Fibroblast of skin of left quadriceps (primary cell): ENCODE results near the gene HIC1.

Experiments used
- DNase-seq, 2 experiments: peaks; one replicate each; pipeline ENCODE4 v3.0.0-alpha.2; 2013; ENCODE audit warnings: low read depth in 2 of 2

The HIC1 gene

GRCh38 chr17:2102931-2103809 is 48.3 kb downstream of the HIC1 start:
- peak; percentile 76 to 79 for DNase-seq

GRCh38 chr17:2105663-2106062 is 50.8 kb downstream of the HIC1 start:
- DNase-seq, result no peak

GRCh38 chr17:2106308-2106955 is 51.5 kb downstream of the HIC1 start:
- no peak for DNase-seq

- DNase-seq, result no peak
These were observed 52.1 kb downstream of the HIC1 start for GRCh38 chr17:2107050-2107449.

GRCh38 chr17:2107506-2107905 is 52.6 kb downstream of the HIC1 start:
- DNase-seq, result no peak

GRCh38 chr17:2108170-2108569 is 53.3 kb downstream of the HIC1 start:
- no peak for DNase-seq

GRCh38 chr17:2110436-2110835 is 55.5 kb downstream of the HIC1 start:
- no peak for DNase-seq

- DNase-seq, result peak; percentile 96 to 97
These were observed 56.8 kb downstream of the HIC1 start for GRCh38 chr17:2111691-2112090.
